DOHH2 (cell line): ENCODE data around the gene MFAP4.

ENCODE experiments used
- H3F3A ChIP-seq: fragments of 200-600 bp; sonication (generic), shearing (Covaris generic); 2 replicates; pipeline ENCODE4 v1.6.0; 2016; ENCODE audit warnings: antibody characterized with exemption, mild to moderate bottlenecking; ENCODE audit not compliant: control insufficient read depth, insufficient read depth
- H3K27ac ChIP-seq: fragments of 200-600 bp; sonication (generic); 2 replicates; pipeline ENCODE4 v1.5.1; 2014; ENCODE audit warnings: low read depth, mild to moderate bottlenecking, low read length, moderate library complexity
- H3K27me3 ChIP-seq: fragments of 200-600 bp; sonication (generic); 2 replicates; pipeline ENCODE4 v1.6.1; 2014; ENCODE audit warnings: mild to moderate bottlenecking, low read length, mixed read lengths; ENCODE audit not compliant: control insufficient read depth
- H3K36me3 ChIP-seq: fragments of 200-600 bp; sonication (generic); 2 replicates; pipeline ENCODE4 v1.6.1; 2014; ENCODE audit warnings: mild to moderate bottlenecking, low read length, moderate library complexity, mixed read lengths; ENCODE audit not compliant: control insufficient read depth
- H3K4me1 ChIP-seq: fragments of 200-600 bp; sonication (generic); 2 replicates; pipeline ENCODE4 v1.6.1; 2014; ENCODE audit warnings: mild to moderate bottlenecking, low read length, mixed read lengths; ENCODE audit not compliant: control insufficient read depth
- H3K4me2 ChIP-seq: fragments of 200-600 bp; sonication (generic); 2 replicates; pipeline ENCODE4 v1.6.0; 2014; ENCODE audit warnings: mild to moderate bottlenecking, low read length, moderate library complexity
- H3K4me3 ChIP-seq: fragments of 200-600 bp; sonication (generic); 2 replicates; pipeline ENCODE4 v1.5.1; 2014; ENCODE audit warnings: mild to moderate bottlenecking, low read length, mixed read lengths
- H3K79me2 ChIP-seq: fragments of 200-600 bp; sonication (generic); 2 replicates; pipeline ENCODE4 v1.6.1; 2014; ENCODE audit warnings: mild to moderate bottlenecking, low read length, mixed read lengths; ENCODE audit not compliant: control insufficient read depth
- H3K9me2 ChIP-seq: fragments of 200-600 bp; sonication (generic); replicated peaks from 2 replicates; pipeline ENCODE4 v1.6.1; 2014; ENCODE audit warnings: mild to moderate bottlenecking, low read length, mixed read lengths; ENCODE audit not compliant: control insufficient read depth
- H3K9me3 ChIP-seq: fragments of 200-600 bp; sonication (generic); 2 replicates; pipeline ENCODE4 v1.6.1; 2014; ENCODE audit warnings: antibody characterized with exemption, low read length, mixed read lengths; ENCODE audit not compliant: control insufficient read depth, insufficient read depth
- H4K20me1 ChIP-seq: fragments of 200-600 bp; sonication (generic); 2 replicates; pipeline ENCODE4 v1.6.0; 2014; ENCODE audit warnings: low read depth, mild to moderate bottlenecking, antibody characterized with exemption, low read length, moderate library complexity; ENCODE audit not compliant: control insufficient read depth, insufficient read depth
- EZH2phosphoT487 ChIP-seq: fragments of 200-600 bp; sonication (generic); IDR thresholded peaks from 2 replicates; pipeline ENCODE4 v1.6.1; 2017; ENCODE audit warnings: borderline replicate concordance, mild to moderate bottlenecking, antibody characterized with exemption, low read length, moderate library complexity, mixed read lengths
- TF ChIP-seq, protein P1 (sequence below): fragments of 200-600 bp; sonication (generic); IDR thresholded peaks from one replicate; pipeline ENCODE4 v1.5.1; 2014; ENCODE audit warnings: antibody characterized with exemption, mild to moderate bottlenecking, low read depth, low read length; ENCODE audit not compliant: poor library complexity, severe bottlenecking

Gene MFAP4

GRCh38 chr17:19348806-19349205 is 38.2 kb downstream of the MFAP4 start:
- Histone ChIP-seq H3K9me3 (no peaks in the 10 kb centered on the region), H3K4me3 (no peak overlapping the region), H3K9me2 (no peaks in the 10 kb centered on the region), H3K79me2 (no peaks in the 10 kb centered on the region), H3F3A (no peaks in the 10 kb centered on the region), H3K4me2 (no peak overlapping the region), H3K36me3 (no peaks in the 10 kb centered on the region), H4K20me1 (no peaks in the 10 kb centered on the region), H3K27me3 (peaks cover 2% of the 10 kb centered on the region; the same call in 1 of the 2 replicates), H3K4me1 (peaks cover 8% of the 10 kb centered on the region), H3K27ac (no peak overlapping the region)
- no peak for TF ChIP-seq EZH2phosphoT487
- TF ChIP-seq, protein P1, sequence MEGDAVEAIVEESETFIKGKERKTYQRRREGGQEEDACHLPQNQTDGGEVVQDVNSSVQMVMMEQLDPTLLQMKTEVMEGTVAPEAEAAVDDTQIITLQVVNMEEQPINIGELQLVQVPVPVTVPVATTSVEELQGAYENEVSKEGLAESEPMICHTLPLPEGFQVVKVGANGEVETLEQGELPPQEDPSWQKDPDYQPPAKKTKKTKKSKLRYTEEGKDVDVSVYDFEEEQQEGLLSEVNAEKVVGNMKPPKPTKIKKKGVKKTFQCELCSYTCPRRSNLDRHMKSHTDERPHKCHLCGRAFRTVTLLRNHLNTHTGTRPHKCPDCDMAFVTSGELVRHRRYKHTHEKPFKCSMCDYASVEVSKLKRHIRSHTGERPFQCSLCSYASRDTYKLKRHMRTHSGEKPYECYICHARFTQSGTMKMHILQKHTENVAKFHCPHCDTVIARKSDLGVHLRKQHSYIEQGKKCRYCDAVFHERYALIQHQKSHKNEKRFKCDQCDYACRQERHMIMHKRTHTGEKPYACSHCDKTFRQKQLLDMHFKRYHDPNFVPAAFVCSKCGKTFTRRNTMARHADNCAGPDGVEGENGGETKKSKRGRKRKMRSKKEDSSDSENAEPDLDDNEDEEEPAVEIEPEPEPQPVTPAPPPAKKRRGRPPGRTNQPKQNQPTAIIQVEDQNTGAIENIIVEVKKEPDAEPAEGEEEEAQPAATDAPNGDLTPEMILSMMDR: no peak

DNA sequence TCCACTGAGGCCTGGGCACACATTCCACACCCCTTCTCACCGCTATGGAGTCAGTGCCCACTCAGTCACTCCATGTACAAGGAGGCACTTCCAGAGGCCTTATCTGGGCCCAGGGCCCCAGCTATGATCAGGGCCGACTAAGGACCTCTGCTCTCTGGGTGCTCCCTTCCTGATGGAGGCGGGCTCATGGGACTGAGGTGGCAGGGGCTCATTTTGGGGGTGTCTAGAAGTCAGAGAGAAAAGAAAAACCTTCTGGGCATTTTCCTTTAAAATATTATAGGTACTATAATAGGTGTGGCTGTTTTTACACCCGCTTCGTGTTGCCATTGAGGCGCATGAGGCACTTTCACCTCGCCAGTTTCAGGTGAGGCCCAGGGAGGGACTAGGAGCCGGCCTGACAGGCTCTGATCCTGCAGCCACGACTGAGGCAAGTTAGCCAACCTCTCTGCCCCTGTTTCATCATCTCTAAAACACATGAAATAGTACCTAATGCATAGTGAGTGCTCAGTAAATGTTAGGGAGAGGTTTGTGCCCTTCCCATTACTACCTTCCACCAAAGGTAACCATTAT is 38.8 kb downstream of the MFAP4 start:
- no peak overlapping the region for H3K4me3 ChIP-seq
- H3K79me2 ChIP-seq: no peaks in the 10 kb centered on the region
- TF ChIP-seq EZH2phosphoT487: no peak
- TF ChIP-seq, protein P1: no peak
- no peaks in the 10 kb centered on the region for H3K9me3 ChIP-seq
- H3K27ac ChIP-seq: no peak overlapping the region
- no peaks in the 10 kb centered on the region for H3K36me3 ChIP-seq
- peaks cover 2% of the 10 kb centered on the region; the same call in 1 of the 2 replicates for H3K27me3 ChIP-seq
- H3K9me2 ChIP-seq: no peaks in the 10 kb centered on the region
- H4K20me1 ChIP-seq: no peaks in the 10 kb centered on the region
- peaks cover 8% of the 10 kb centered on the region for H3K4me1 ChIP-seq
- H3F3A ChIP-seq: no peaks in the 10 kb centered on the region
- no peak overlapping the region for H3K4me2 ChIP-seq

DNA sequence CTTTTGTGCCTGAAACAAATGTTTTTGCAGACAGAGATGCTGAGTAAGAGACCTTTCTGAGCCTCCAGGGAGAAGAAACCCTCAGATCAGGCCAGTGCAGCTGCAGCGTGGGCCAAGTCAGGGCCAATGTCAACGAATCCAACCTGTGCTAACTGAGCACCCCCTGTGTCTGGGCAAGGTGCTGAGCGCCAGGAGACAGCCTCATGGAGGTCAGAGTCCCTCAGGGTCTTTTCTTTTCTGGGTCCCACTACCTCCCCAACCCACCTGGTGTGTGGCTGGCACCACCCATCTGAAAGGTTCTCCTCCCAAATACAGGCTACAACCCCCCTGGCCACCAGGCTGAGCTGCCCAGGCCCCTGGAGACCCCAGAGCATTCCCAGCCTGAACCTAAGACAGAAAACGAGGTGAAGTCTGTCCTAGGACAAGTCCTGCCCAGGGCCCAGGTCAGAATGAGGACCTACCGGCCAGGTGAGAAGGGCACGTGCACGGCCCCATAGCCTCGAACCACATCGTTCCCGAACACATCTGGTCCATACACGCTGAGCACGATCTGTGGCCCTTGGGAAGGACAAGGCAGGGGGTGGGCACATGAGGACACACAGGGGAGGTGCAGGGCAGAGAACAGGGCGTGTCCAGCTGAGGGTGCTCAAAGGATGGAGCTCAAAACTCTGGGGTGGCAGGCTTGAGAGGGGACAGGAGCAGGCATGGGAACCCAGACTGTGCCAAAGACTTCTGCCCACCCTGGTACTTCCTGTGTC is 39.5 kb downstream of the MFAP4 start:
- H4K20me1 ChIP-seq: no peaks in the 10 kb centered on the region
- no peak overlapping the region for H3K27ac ChIP-seq
- H3K4me3 ChIP-seq: no peak overlapping the region
- TF ChIP-seq, protein P1: no peak
- TF ChIP-seq EZH2phosphoT487: no peak
- H3K36me3 ChIP-seq: no peaks in the 10 kb centered on the region
- peaks cover 2% of the 10 kb centered on the region; the same call in 1 of the 2 replicates for H3K27me3 ChIP-seq
- H3K9me2 ChIP-seq: no peaks in the 10 kb centered on the region
- no peaks in the 10 kb centered on the region for H3F3A ChIP-seq
- H3K4me1 ChIP-seq: peaks cover 8% of the 10 kb centered on the region
- no peaks in the 10 kb centered on the region for H3K9me3 ChIP-seq
- H3K4me2 ChIP-seq: no peak overlapping the region
- no peaks in the 10 kb centered on the region for H3K79me2 ChIP-seq
